ENCODE measurements around the gene FABP7. TPM values are rescaled to one million over a fixed set of nuclear protein-coding genes. Genes with fewer than 3 reads are reported as not detected.
A peak's percentile ranks its signal among the peaks of the same experiment; 100 is the strongest.

The FABP7 gene
- total and polyA plus RNA-seq, 2 of the 13 experiments (the other 11 are each of a cell fraction or from before 2014, with no cell fraction given): not detected

GRCh38 chr6:122790423-122791309, 11.2 kb downstream of the FABP7 start (continued):
- 0 out of 2 replicates have a peak, but pooled peaks have one; percentile 38 for TF ChIP-seq ZNF292 (CRISPR knock-in tag; IDR thresholded peaks at IDR 0.05; ENCODE audit: borderline replicate concordance, low read depth)
- no peak for TF ChIP-seq EED (CRISPR knock-in tag; IDR thresholded peaks at IDR 0.05)
- TF ChIP-seq HMGA1 (CRISPR knock-in tag; conservative IDR thresholded peaks at IDR 0.05): no peak
- TF ChIP-seq ZNF207 (IDR thresholded peaks at IDR 0.05; ENCODE audit: borderline replicate concordance): no peak
- TF ChIP-seq ZNF878 (CRISPR knock-in tag; IDR thresholded peaks at IDR 0.05): 0 out of 2 replicates have a peak, but pooled peaks have one; percentile 29
- no peak for TF ChIP-seq MLXIP (CRISPR knock-in tag; IDR thresholded peaks at IDR 0.05; ENCODE audit: borderline replicate concordance)
- TF ChIP-seq SMARCE1 (IDR thresholded peaks at IDR 0.05; ENCODE audit: borderline replicate concordance): no peak
- TF ChIP-seq AKAP8 (CRISPR knock-in tag; IDR thresholded peaks at IDR 0.05): no peak
- no peak for TF ChIP-seq ZSCAN12 (CRISPR knock-in tag; IDR thresholded peaks at IDR 0.05)
- no peak for TF ChIP-seq NFE2L1 (CRISPR knock-in tag; IDR thresholded peaks at IDR 0.05; ENCODE audit: borderline replicate concordance)
- no peak for TF ChIP-seq AGO1 (IDR thresholded peaks at IDR 0.05; ENCODE audit: low read depth, low read length, poor library complexity, severe bottlenecking)
- peak; percentile 59; the same call in 1 of the 2 replicates for TF ChIP-seq TOE1 (CRISPR knock-in tag; IDR thresholded peaks at IDR 0.05)
- no peak for TF ChIP-seq PLRG1 (conservative IDR thresholded peaks at IDR 0.05)
- TF ChIP-seq DR1 (CRISPR knock-in tag; IDR thresholded peaks at IDR 0.05): no peak
- peak; percentile 81 for TF ChIP-seq FOXA3 (CRISPR knock-in tag; IDR thresholded peaks at IDR 0.05)
- TF ChIP-seq, protein P1, sequence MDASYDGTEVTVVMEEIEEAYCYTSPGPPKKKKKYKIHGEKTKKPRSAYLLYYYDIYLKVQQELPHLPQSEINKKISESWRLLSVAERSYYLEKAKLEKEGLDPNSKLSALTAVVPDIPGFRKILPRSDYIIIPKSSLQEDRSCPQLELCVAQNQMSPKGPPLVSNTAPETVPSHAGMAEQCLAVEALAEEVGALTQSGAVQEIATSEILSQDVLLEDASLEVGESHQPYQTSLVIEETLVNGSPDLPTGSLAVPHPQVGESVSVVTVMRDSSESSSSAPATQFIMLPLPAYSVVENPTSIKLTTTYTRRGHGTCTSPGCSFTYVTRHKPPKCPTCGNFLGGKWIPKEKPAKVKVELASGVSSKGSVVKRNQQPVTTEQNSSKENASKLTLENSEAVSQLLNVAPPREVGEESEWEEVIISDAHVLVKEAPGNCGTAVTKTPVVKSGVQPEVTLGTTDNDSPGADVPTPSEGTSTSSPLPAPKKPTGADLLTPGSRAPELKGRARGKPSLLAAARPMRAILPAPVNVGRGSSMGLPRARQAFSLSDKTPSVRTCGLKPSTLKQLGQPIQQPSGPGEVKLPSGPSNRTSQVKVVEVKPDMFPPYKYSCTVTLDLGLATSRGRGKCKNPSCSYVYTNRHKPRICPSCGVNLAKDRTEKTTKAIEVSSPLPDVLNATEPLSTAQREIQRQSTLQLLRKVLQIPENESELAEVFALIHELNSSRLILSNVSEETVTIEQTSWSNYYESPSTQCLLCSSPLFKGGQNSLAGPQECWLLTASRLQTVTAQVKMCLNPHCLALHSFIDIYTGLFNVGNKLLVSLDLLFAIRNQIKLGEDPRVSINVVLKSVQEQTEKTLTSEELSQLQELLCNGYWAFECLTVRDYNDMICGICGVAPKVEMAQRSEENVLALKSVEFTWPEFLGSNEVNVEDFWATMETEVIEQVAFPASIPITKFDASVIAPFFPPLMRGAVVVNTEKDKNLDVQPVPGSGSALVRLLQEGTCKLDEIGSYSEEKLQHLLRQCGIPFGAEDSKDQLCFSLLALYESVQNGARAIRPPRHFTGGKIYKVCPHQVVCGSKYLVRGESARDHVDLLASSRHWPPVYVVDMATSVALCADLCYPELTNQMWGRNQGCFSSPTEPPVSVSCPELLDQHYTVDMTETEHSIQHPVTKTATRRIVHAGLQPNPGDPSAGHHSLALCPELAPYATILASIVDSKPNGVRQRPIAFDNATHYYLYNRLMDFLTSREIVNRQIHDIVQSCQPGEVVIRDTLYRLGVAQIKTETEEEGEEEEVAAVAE (CRISPR knock-in tag; IDR thresholded peaks at IDR 0.05; ENCODE audit: borderline replicate concordance): 0 out of 2 replicates have a peak, but pooled peaks have one; percentile 10
- 0 out of 2 replicates have a peak, but pooled peaks have one; percentile 7 for TF ChIP-seq ZNF615 (CRISPR knock-in tag; IDR thresholded peaks at IDR 0.05; ENCODE audit: borderline replicate concordance)
- no peak for TF ChIP-seq SMARCC2 (IDR thresholded peaks at IDR 0.05)
- no peak for TF ChIP-seq JUN (CRISPR knock-in tag; IDR thresholded peaks at IDR 0.05)
- TF ChIP-seq ZFP82 (CRISPR knock-in tag; IDR thresholded peaks at IDR 0.05; ENCODE audit: borderline replicate concordance): peak; percentile 50; the same call in 1 of the 2 replicates
- TF ChIP-seq ZNF776 (CRISPR knock-in tag; IDR thresholded peaks at IDR 0.05): no peak
- TF ChIP-seq KDM5A (IDR thresholded peaks at IDR 0.05; ENCODE audit: borderline replicate concordance, low read length): peak; percentile 32; the same call in 1 of the 2 replicates
- no peak for TF ChIP-seq SMAD9 (CRISPR knock-in tag; IDR thresholded peaks at IDR 0.05)
